SK-N-MC (cell line): ENCODE results near the gene KDM4B.
A peak's percentile ranks its signal among the peaks of the same experiment; 100 is the strongest.

Experiments
- DNase-seq: peaks from one replicate; pipeline ENCODE4 v3.0.0-alpha.2; 2011; ENCODE audit warnings: low read depth, low spot score
- H3K27ac ChIP-seq: fragments of 200-600 bp; sonication (generic); 2 replicates; pipeline ENCODE4 v1.5.1; 2016; ENCODE audit warnings: mixed run types
- H3K36me3 ChIP-seq: fragments of 200-600 bp; sonication (generic); 2 replicates; pipeline ENCODE4 v1.6.1; 2017; ENCODE audit warnings: antibody characterized with exemption, low read length, mixed read lengths; ENCODE audit not compliant: insufficient read depth
- H3K4me3 ChIP-seq: fragments of 200-600 bp; sonication (generic); 2 replicates; pipeline ENCODE4 v1.5.1; 2016
- H3K9ac ChIP-seq: fragments of 200-600 bp; sonication (generic); 2 replicates; pipeline ENCODE4 v1.8.0; 2017; ENCODE audit warnings: mixed run types, mixed read lengths; ENCODE audit not compliant: insufficient read length
- H3K9me3 ChIP-seq: fragments of 200-600 bp; sonication (generic); 2 replicates; pipeline ENCODE4 v1.6.1; 2017; ENCODE audit warnings: low read depth, mild to moderate bottlenecking, antibody characterized with exemption, low read length, moderate library complexity, mixed read lengths
- EZH2 ChIP-seq: fragments of 200-600 bp; sonication (generic); IDR thresholded peaks from one replicate; pipeline ENCODE4 v1.6.1; 2017; ENCODE audit warnings: antibody characterized with exemption
- FOXP2 ChIP-seq: optimal IDR thresholded peaks from 2 replicates; pipeline ENCODE3; 2011; ENCODE audit warnings: mild to moderate bottlenecking, moderate library complexity; ENCODE audit not compliant: insufficient read depth; ENCODE audit errors: extremely low read length, control extremely low read depth
- POLR2AphosphoS5 ChIP-seq: IDR thresholded peaks from 2 replicates; pipeline ENCODE4 v1.6.1; 2012; ENCODE audit warnings: mild to moderate bottlenecking, low read depth, low read length, borderline replicate concordance

The KDM4B gene

GRCh38 chr19:5172859-5173630 is 204.1 kb downstream of the KDM4B start:
- no peaks in the 10 kb centered on the region for H3K9me3 ChIP-seq
- TF ChIP-seq FOXP2 (no peak), POLR2AphosphoS5 (no peak), EZH2 (no peak)
- H3K36me3 ChIP-seq = no peaks in the 10 kb centered on the region
- H3K4me3 ChIP-seq = no peak overlapping the region
- H3K9ac ChIP-seq = no peak overlapping the region
- peak overlapping the region; percentile 27; the same call in 1 of the 2 replicates for H3K27ac ChIP-seq
- DNase-seq = peak; percentile 14

- Histone ChIP-seq H3K27ac (no peak overlapping the region), H3K4me3 (no peak overlapping the region), H3K9me3 (no peaks in the 10 kb centered on the region), H3K9ac (no peak overlapping the region), H3K36me3 (no peaks in the 10 kb centered on the region)
- TF ChIP-seq POLR2AphosphoS5 (no peak), EZH2 (no peak), FOXP2 (no peak)
- no peak for DNase-seq
Observed at GRCh38 chr19:5173993-5174392, 205.1 kb downstream of the KDM4B start.

- no peak overlapping the region for H3K9ac ChIP-seq
- H3K27ac ChIP-seq = no peak overlapping the region
- H3K9me3 ChIP-seq = no peaks in the 10 kb centered on the region
- DNase-seq = no peak
- TF ChIP-seq POLR2AphosphoS5 (no peak), EZH2 (no peak), FOXP2 (no peak)
- no peaks in the 10 kb centered on the region for H3K36me3 ChIP-seq
- H3K4me3 ChIP-seq = no peak overlapping the region
Observed at GRCh38 chr19:5177745-5178450, 209.0 kb downstream of the KDM4B start.

- H3K9me3 ChIP-seq = no peaks in the 10 kb centered on the region
- H3K4me3 ChIP-seq = no peak overlapping the region
- no peaks in the 10 kb centered on the region for H3K36me3 ChIP-seq
- H3K27ac ChIP-seq = no peak overlapping the region
- DNase-seq = no peak
- no peak overlapping the region for H3K9ac ChIP-seq
- TF ChIP-seq POLR2AphosphoS5 (no peak), EZH2 (no peak), FOXP2 (no peak)
Observed at GRCh38 chr19:5178841-5179240, 209.9 kb downstream of the KDM4B start.

GRCh38 chr19:5179256-5179655 is 210.3 kb downstream of the KDM4B start:
- H3K36me3 ChIP-seq = no peaks in the 10 kb centered on the region
- H3K4me3 ChIP-seq = no peak overlapping the region
- no peak overlapping the region for H3K27ac ChIP-seq
- no peak overlapping the region for H3K9ac ChIP-seq
- no peaks in the 10 kb centered on the region for H3K9me3 ChIP-seq
- no peak for DNase-seq
- TF ChIP-seq EZH2 (no peak), POLR2AphosphoS5 (no peak), FOXP2 (no peak)

- Histone ChIP-seq H3K9ac (no peak overlapping the region), H3K4me3 (no peak overlapping the region), H3K27ac (no peak overlapping the region), H3K36me3 (no peaks in the 10 kb centered on the region), H3K9me3 (no peaks in the 10 kb centered on the region)
- no peak for TF ChIP-seq EZH2
- no peak for TF ChIP-seq POLR2AphosphoS5
- no peak for TF ChIP-seq FOXP2
- DNase-seq = no peak
Observed at GRCh38 chr19:5181329-5181728, 212.4 kb downstream of the KDM4B start.

- H3K9ac ChIP-seq = no peak overlapping the region
- no peak overlapping the region for H3K4me3 ChIP-seq
- no peak overlapping the region for H3K27ac ChIP-seq
- TF ChIP-seq POLR2AphosphoS5 (no peak), FOXP2 (no peak), EZH2 (no peak)
- no peak for DNase-seq
- H3K36me3 ChIP-seq = no peaks in the 10 kb centered on the region
- H3K9me3 ChIP-seq = no peaks in the 10 kb centered on the region
Observed at GRCh38 chr19:5182751-5183150, 213.8 kb downstream of the KDM4B start.

GRCh38 chr19:5183616-5184015 is 214.7 kb downstream of the KDM4B start:
- Histone ChIP-seq H3K4me3 (no peak overlapping the region), H3K9ac (no peak overlapping the region), H3K9me3 (no peaks in the 10 kb centered on the region), H3K27ac (no peak overlapping the region), H3K36me3 (no peaks in the 10 kb centered on the region)
- TF ChIP-seq FOXP2 (no peak), EZH2 (no peak), POLR2AphosphoS5 (no peak)
- no peak for DNase-seq

- no peaks in the 10 kb centered on the region for H3K9me3 ChIP-seq
- TF ChIP-seq EZH2 (no peak), FOXP2 (no peak), POLR2AphosphoS5 (no peak)
- no peak overlapping the region for H3K4me3 ChIP-seq
- no peak overlapping the region for H3K27ac ChIP-seq
- no peak for DNase-seq
- H3K36me3 ChIP-seq = no peaks in the 10 kb centered on the region
- H3K9ac ChIP-seq = no peak overlapping the region
Observed at GRCh38 chr19:5184930-5185329, 216.0 kb downstream of the KDM4B start.
